H1 (cell line): Measurements from ENCODE around the gene RIMBP2. TPM values are rescaled to one million over a fixed set of nuclear protein-coding genes. Genes with fewer than 3 reads are reported as not detected.

Experiments used
- CTCF ChIA-PET: fragments of 300-600 bp; sonication (Branson Sonifier 250); formaldehyde crosslinking; loops from one replicate; lab custom pipeline; 2021; ENCODE audit not compliant: partially characterized antibody; lab: Charles Lee
- POLR2A ChIA-PET: fragments of 300-600 bp; sonication (Branson Sonifier 250); formaldehyde crosslinking; loops from one replicate; lab custom pipeline; 2021; ENCODE audit warnings: inconsistent platforms; ENCODE audit not compliant: partially characterized antibody; lab: Charles Lee
- DNase-seq, 2 experiments: peaks; one replicate each; pipeline versions ENCODE4 v3.0.0 to v3.0.0-alpha.2; 2010 to 2022; ENCODE audit warnings: low spot score in 2 of 2, low read depth in 1 of 2, mixed read lengths in 1 of 2
- FAIRE-seq: peaks from 2 replicates; lab custom pipeline; 2011; peaks lifted over from hg19 to GRCh38; lab: Jason Lieb, UNC
- H2AFZ ChIP-seq: 2 replicates; pipeline ENCODE4 v1.8.1; 2012; ENCODE audit warnings: low read length, inconsistent platforms
- H2AK5ac ChIP-seq: 2 replicates; pipeline ENCODE4 v1.6.1; 2013; ENCODE audit warnings: low read depth, low read length
- H2BK120ac ChIP-seq: replicated peaks from 2 replicates; pipeline ENCODE3; 2013; ENCODE audit warnings: low read depth, low read length, inconsistent platforms
- H2BK12ac ChIP-seq: 2 replicates; pipeline ENCODE4 v1.6.1; 2013; ENCODE audit warnings: low read depth, low read length
- H2BK15ac ChIP-seq: 2 replicates; pipeline ENCODE4 v1.6.1; 2013; ENCODE audit warnings: low read length
- H2BK20ac ChIP-seq: 2 replicates; pipeline ENCODE4 v1.6.1; 2013; ENCODE audit warnings: low read length
- H2BK5ac ChIP-seq: 2 replicates; pipeline ENCODE4 v1.6.1; 2013; ENCODE audit warnings: low read depth, low read length
- H3K14ac ChIP-seq: 2 replicates; pipeline ENCODE4 v1.6.1; 2013; ENCODE audit warnings: inconsistent platforms; ENCODE audit not compliant: insufficient read length
- H3K18ac ChIP-seq: 2 replicates; pipeline ENCODE4 v1.6.1; 2013; ENCODE audit warnings: low read length; ENCODE audit errors: extremely low read depth
- H3K23ac ChIP-seq: 2 replicates; pipeline ENCODE4 v1.6.1; 2013; ENCODE audit warnings: inconsistent platforms; ENCODE audit not compliant: insufficient read length
- H3K23me2 ChIP-seq: 2 replicates; pipeline ENCODE4 v1.6.1; 2013; ENCODE audit warnings: low read depth, low read length
- H3K27ac ChIP-seq: 2 replicates; pipeline ENCODE4 v1.6.1; 2011; ENCODE audit warnings: low read depth, low read length, inconsistent platforms
- H3K27me3 ChIP-seq, 4 experiments: replicated peaks in 1 of 4; 1 replicate in 1 of 4; 2 replicates in 3 of 4; pipeline versions ENCODE4 v1.6.1 to v1.8.1; 2011 to 2013; ENCODE audit warnings: low read length in 3 of 4, mild to moderate bottlenecking in 3 of 4, inconsistent platforms in 2 of 4, mixed read lengths in 2 of 4, moderate library complexity in 1 of 4; ENCODE audit not compliant: control insufficient read depth in 3 of 4, insufficient read depth in 3 of 4; ENCODE audit errors: extremely low read depth in 1 of 4
- H3K36me3 ChIP-seq, 4 experiments: 2 replicates each; pipeline versions ENCODE4 v1.6.1 to v1.8.1; 2011 to 2013; ENCODE audit warnings: mild to moderate bottlenecking in 4 of 4, low read length in 3 of 4, moderate library complexity in 2 of 4, control low read depth in 1 of 4, inconsistent platforms in 1 of 4; ENCODE audit not compliant: insufficient read depth in 4 of 4, control insufficient read depth in 2 of 4
- H3K4ac ChIP-seq: replicated peaks from 2 replicates; pipeline ENCODE3; 2013; ENCODE audit warnings: low read length, low read depth, mixed read lengths, inconsistent platforms; ENCODE audit not compliant: insufficient read length
- H3K4me1 ChIP-seq, 4 experiments: replicated peaks in 1 of 4; 1 replicate in 1 of 4; 2 replicates in 3 of 4; pipeline versions ENCODE4 v1.6.1 to v1.8.1; 2011 to 2013; ENCODE audit warnings: low read length in 3 of 4, inconsistent platforms in 2 of 4, mixed read lengths in 1 of 4; ENCODE audit not compliant: insufficient read depth in 4 of 4, control insufficient read depth in 3 of 4
- H3K4me2 ChIP-seq, 2 experiments: 2 replicates each; pipeline versions ENCODE4 v1.6.1 to v1.8.1; 2011 to 2013; ENCODE audit warnings: low read depth in 2 of 2, low read length in 2 of 2, control low read depth in 1 of 2, inconsistent platforms in 1 of 2, mild to moderate bottlenecking in 1 of 2; ENCODE audit not compliant: insufficient read depth in 1 of 2
- H3K4me3 ChIP-seq, 4 experiments: fragments of 200-600, 300-600 bp in 1 of 4; sonication (generic), shearing (Covaris generic), sonication (Bioruptor Twin) in 1 of 4; 2 replicates each; pipeline versions ENCODE4 v1.5.1 to v1.8.1; 2011 to 2016; ENCODE audit warnings: low read length in 4 of 4, low read depth in 3 of 4, control low read depth in 2 of 4, inconsistent platforms in 2 of 4, mild to moderate bottlenecking in 2 of 4, mixed read lengths in 1 of 4, moderate library complexity in 1 of 4; ENCODE audit not compliant: insufficient read depth in 2 of 4; ENCODE audit errors: extremely low read depth in 1 of 4
- H3K56ac ChIP-seq: replicated peaks from 2 replicates; pipeline ENCODE3; 2013; ENCODE audit warnings: low read depth, mild to moderate bottlenecking, mixed read lengths, low read length, inconsistent platforms; ENCODE audit not compliant: insufficient read length
- H3K79me1 ChIP-seq: 2 replicates; pipeline ENCODE4 v1.6.1; 2013; ENCODE audit warnings: low read depth, low read length, control low read depth
- H3K79me2 ChIP-seq, 2 experiments: 2 replicates each; pipeline versions ENCODE4 v1.6.1 to v1.8.1; 2012 to 2013; ENCODE audit warnings: low read length in 2 of 2, mild to moderate bottlenecking in 2 of 2, inconsistent platforms in 1 of 2; ENCODE audit not compliant: insufficient read depth in 2 of 2, control insufficient read depth in 1 of 2
- H3K9ac ChIP-seq, 4 experiments: replicated peaks in 1 of 4; 1 replicate in 1 of 4; 2 replicates in 3 of 4; pipeline versions ENCODE4 v1.6.1 to v1.8.1; 2011 to 2013; ENCODE audit warnings: low read depth in 3 of 4, low read length in 3 of 4, control low read depth in 2 of 4, mild to moderate bottlenecking in 2 of 4, moderate library complexity in 2 of 4, inconsistent platforms in 1 of 4; ENCODE audit errors: extremely low read depth in 1 of 4
- H3K9me3 ChIP-seq, 2 experiments: 2 replicates each; pipeline versions ENCODE4 v1.6.1 to v1.8.1; 2012 to 2013; ENCODE audit warnings: mild to moderate bottlenecking in 2 of 2, moderate library complexity in 2 of 2, control low read depth in 1 of 2, inconsistent platforms in 1 of 2, low read depth in 1 of 2, low read length in 1 of 2, mixed read lengths in 1 of 2; ENCODE audit not compliant: insufficient read depth in 2 of 2
- H4K20me1 ChIP-seq, 2 experiments: replicated peaks in 1 of 2; 2 replicates each; pipeline versions ENCODE3 to v1.8.1; 2011 to 2013; ENCODE audit warnings: inconsistent platforms in 2 of 2, low read length in 2 of 2, mild to moderate bottlenecking in 1 of 2; ENCODE audit not compliant: insufficient read depth in 2 of 2, control insufficient read depth in 1 of 2
- H4K5ac ChIP-seq: 2 replicates; pipeline ENCODE4 v1.6.1; 2013; ENCODE audit warnings: low read length, low read depth, mixed read lengths, inconsistent platforms; ENCODE audit not compliant: insufficient read length
- H4K8ac ChIP-seq: 2 replicates; pipeline ENCODE4 v1.8.0; 2013; ENCODE audit warnings: mild to moderate bottlenecking, moderate library complexity, low read length, inconsistent platforms; ENCODE audit not compliant: insufficient read depth; ENCODE audit errors: extremely low read depth
- H4K91ac ChIP-seq: replicated peaks from 2 replicates; pipeline ENCODE3; 2013; ENCODE audit warnings: low read length, mixed read lengths, inconsistent platforms; ENCODE audit not compliant: insufficient read length
- CREB1 ChIP-seq: IDR thresholded peaks from 2 replicates; pipeline ENCODE4 v1.6.1; 2012; ENCODE audit warnings: inconsistent platforms
- E2F6 ChIP-seq: IDR thresholded peaks from 2 replicates; pipeline ENCODE4 v1.6.1; 2012; ENCODE audit warnings: inconsistent platforms
- EGR1 ChIP-seq: IDR thresholded peaks from 2 replicates; pipeline ENCODE4 v1.6.1; 2011; ENCODE audit warnings: low read depth, low read length, borderline replicate concordance
- FOSL1 ChIP-seq: IDR thresholded peaks from 2 replicates; pipeline ENCODE4 v1.6.1; 2011; ENCODE audit warnings: mild to moderate bottlenecking, low read depth, low read length, moderate library complexity; ENCODE audit not compliant: insufficient read depth
- JUN ChIP-seq: IDR thresholded peaks from 2 replicates; pipeline ENCODE4 v1.6.1; 2011; ENCODE audit warnings: low read depth, mild to moderate bottlenecking, improper control_type of control experiment, low read length
- KDM1A ChIP-seq: fragments of 200-600, 300-600 bp; sonication (generic); IDR thresholded peaks from 2 replicates; pipeline ENCODE4 v1.7.1; 2016; ENCODE audit warnings: mild to moderate bottlenecking, low read length, borderline replicate concordance
- KDM4A ChIP-seq: IDR thresholded peaks from one replicate; pipeline ENCODE4 v1.7.1; 2012; ENCODE audit warnings: low read depth, mild to moderate bottlenecking, moderate library complexity, low read length, inconsistent platforms; ENCODE audit not compliant: severe bottlenecking
- POLR2AphosphoS5 ChIP-seq: IDR thresholded peaks from 2 replicates; pipeline ENCODE4 v1.6.1; 2011; ENCODE audit warnings: low read depth, low read length
- SIX5 ChIP-seq: IDR thresholded peaks from 2 replicates; pipeline ENCODE4 v1.6.1; 2011; ENCODE audit warnings: mild to moderate bottlenecking, low read depth, low read length
- SP4 ChIP-seq: IDR thresholded peaks from 2 replicates; pipeline ENCODE4 v1.6.1; 2012; ENCODE audit warnings: low read length, inconsistent platforms
- SRF ChIP-seq: IDR thresholded peaks from 2 replicates; pipeline ENCODE4 v1.6.1; 2011; ENCODE audit warnings: mild to moderate bottlenecking, low read depth, low read length, moderate library complexity
- USF2 ChIP-seq: IDR thresholded peaks from 2 replicates; pipeline ENCODE4 v1.6.1; 2011; ENCODE audit warnings: low read length, improper control_type of control experiment
- WGBS, 2 experiments: shearing (Covaris generic) in 1 of 2; methylation state at CpG; one replicate each; pipeline versions ENCODE4 v1.1.6 to v1.1.7; 2013 to 2015; ENCODE audit warnings: low lambda C conversion rate in 2 of 2, mixed read lengths in 2 of 2, inconsistent platforms in 1 of 2, low coverage in 1 of 2, missing lambda C conversion rate in 1 of 2; ENCODE audit not compliant: insufficient replicate concordance in 2 of 2, insufficient coverage in 1 of 2, insufficient read length in 1 of 2; ENCODE audit errors: extremely low coverage in 1 of 2, missing lambda C conversion rate in 1 of 2; 5-methylcytosine and 5-hydroxymethylcytosine counted together
- polyA plus RNA-seq, 7 experiments: library from polyadenylated mRNA; depleted of rRNA in 3 of 7; stranded (reverse) in 5 of 7; unstranded in 2 of 7; fragments of >200 nt in 5 of 7; fragments of 200-250 nt in 2 of 7; gene quantifications; 1 replicate in 5 of 7; 2 replicates in 1 of 7; 4 replicates in 1 of 7; pipeline versions ENCODE4 v1.2.1 to v1.2.3, GENCODE V29; 2011 to 2013; ENCODE audit warnings: missing spikeins in 2 of 7, mixed read lengths in 2 of 7
- total RNA-seq: library from RNA; stranded (reverse); fragmentation: NEBNext Ultra II Directional; extraction: Animal tissue kit (Norgen Biotek cat#: 25700); gene quantifications from 2 replicates; pipeline ENCODE4 v1.2.1, GENCODE V29; 2021

The RIMBP2 gene
- total and polyA plus RNA-seq, 2 of the 8 experiments (the other 6 are each of a cell fraction or from before 2014, with no cell fraction given), result 0.18 to 0.65 TPM

- FAIRE-seq, result no peak
- Histone ChIP-seq H2BK15ac (no peak overlapping the region), H4K91ac (no peak overlapping the region), H2BK20ac (no peak overlapping the region), H3K56ac (no peak overlapping the region), H3K23ac (no peak overlapping the region), H3K23me2 (no peaks in the 10 kb centered on the region), H3K4me2 (no peak overlapping the region), H3K27ac (no peak overlapping the region), H4K8ac (no peak overlapping the region), H3K79me1 (no peaks in the 10 kb centered on the region), H3K9ac (no peak overlapping the region), H3K4me1 (peaks cover 0 to 4% (median under 1%) of the 10 kb centered on the region in 4 experiments; a peak in 2 of 7 replicates), H4K20me1 (no peaks in the 10 kb centered on the region), H2AFZ (no peak overlapping the region), H4K5ac (no peak overlapping the region), H3K4me3 (no peak overlapping the region), H3K9me3 (no peaks in the 10 kb centered on the region), H2BK5ac (no peak overlapping the region), H3K18ac (no peak overlapping the region), H3K27me3 (no peaks in the 10 kb centered on the region; a peak in 1 of 7 replicates), H3K4ac (no peak overlapping the region), H3K36me3 (no peaks in the 10 kb centered on the region), H2BK120ac (no peak overlapping the region), H2AK5ac (no peak overlapping the region), H3K79me2 (no peaks in the 10 kb centered on the region), H2BK12ac (no peak overlapping the region), H3K14ac (no peak overlapping the region)
- POLR2A ChIA-PET, result no interaction called here
- CTCF ChIA-PET, result interaction anchor here (0.6 to 0.7 kb wide), 2 partner anchors 35 to 145 kb away, joined by 3 read pairs; no protein-coding TSS in a partner anchor
- no peak for DNase-seq
- 90% methylated on average over 5 of the region's 5 CpGs; no CpG with 5 or more reads in 1 of the 2 experiments for WGBS, 2 experiments
- TF ChIP-seq EGR1 (no peak), JUN (no peak), POLR2AphosphoS5 (no peak), SRF (no peak), FOSL1 (no peak), CREB1 (no peak), SP4 (no peak), USF2 (no peak), E2F6 (no peak), KDM1A (no peak), SIX5 (no peak), KDM4A (no peak)
Observed at GRCh38 chr12:130508318-130508717, 207.8 kb downstream of the RIMBP2 start.
